Esophagus muscularis mucosa (tissue), 4 donors: Measurements from ENCODE around the gene CCDC39.

Experiments used
- CTCF ChIP-seq, 3 experiments: fragments of 200-600 bp in 2 of 3; fragments of 450-650 bp in 1 of 3; sonication (generic) in 2 of 3; IDR thresholded peaks; one replicate each; pipeline ENCODE4 v1.5.1; 2017 to 2019; ENCODE audit warnings: antibody characterized with exemption in 3 of 3, mild to moderate bottlenecking in 2 of 3, moderate library complexity in 1 of 3
- EP300 ChIP-seq: sonication (generic); formaldehyde crosslinking; IDR thresholded peaks from one replicate; pipeline ENCODE4 v1.6.1; 2017; ENCODE audit warnings: antibody characterized with exemption
- POLR2A ChIP-seq: fragments of 450-650 bp; IDR thresholded peaks from one replicate; pipeline ENCODE4 v1.6.1; 2017; ENCODE audit warnings: antibody characterized with exemption, moderate library complexity, mild to moderate bottlenecking, low read depth

- TF ChIP-seq EP300 (no peak), CTCF (IDR thresholded peaks at IDR 0.05) (no peak), POLR2A (no peak)
Observed at GRCh38 chr3:180705619-180706018, 26.3 kb upstream of the CCDC39 start.
